Measurements from ENCODE around the gene CSTF2T.

CSTF2T gene

GRCh38 chr10:51699475-51700227 is at the start of gene CSTF2T:
Gene CSTF2T (minus strand): TSS chr10:51699595. CDS start chr10:51699549, 46 bp downstream.
- DNase-seq, result peak; percentile 90 to 91

- DNase-seq, result no peak
These were observed 49.6 kb upstream of the CSTF2T start for GRCh38 chr10:51748959-51749358.

- DNase-seq, result no peak
These were observed 47.8 kb upstream of the CSTF2T start for GRCh38 chr10:51747216-51747615.

DNA sequence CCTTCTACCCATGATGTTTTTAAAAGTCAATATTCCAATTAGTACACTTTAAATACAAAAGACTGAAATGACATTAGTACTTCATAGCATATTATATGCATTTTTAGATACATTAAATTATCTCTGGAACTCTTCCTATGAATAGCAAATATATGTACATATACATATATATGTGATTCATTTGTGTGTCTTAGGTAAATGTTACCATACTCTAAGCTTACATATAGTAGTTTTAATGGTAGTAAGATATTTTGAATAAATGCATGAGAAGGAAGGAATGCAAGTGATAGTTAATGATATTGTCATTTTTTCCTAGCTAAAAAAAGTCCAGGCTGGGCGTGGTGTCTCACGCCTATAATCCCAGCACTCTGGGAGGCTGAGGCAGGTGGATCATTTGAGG is 46.0 kb upstream of the CSTF2T start:
- no peak for DNase-seq

- DNase-seq, result no peak
These were observed 45.0 kb upstream of the CSTF2T start for GRCh38 chr10:51744235-51745000.

- no peak for DNase-seq
These were observed 43.8 kb upstream of the CSTF2T start for GRCh38 chr10:51743146-51743545.

DNA sequence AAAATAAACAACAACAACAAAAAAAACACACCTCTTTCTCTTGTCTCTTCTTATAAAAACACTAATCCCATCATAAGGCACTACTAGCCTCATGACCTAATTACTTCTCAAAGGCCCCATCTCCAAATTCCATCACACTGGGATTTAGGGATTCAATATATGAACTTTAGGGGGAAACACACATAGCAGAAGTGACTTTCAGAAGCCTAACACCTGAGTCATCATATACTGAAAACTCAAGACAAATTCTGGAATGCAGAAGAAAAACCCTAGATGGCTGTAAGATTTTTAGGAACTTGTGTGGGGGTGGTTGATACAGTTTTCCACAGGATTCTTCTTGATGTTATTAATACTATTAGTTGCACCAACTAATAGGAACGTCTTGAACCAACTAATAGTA is 33.7 kb upstream of the CSTF2T start:
- no peak for DNase-seq

DNA sequence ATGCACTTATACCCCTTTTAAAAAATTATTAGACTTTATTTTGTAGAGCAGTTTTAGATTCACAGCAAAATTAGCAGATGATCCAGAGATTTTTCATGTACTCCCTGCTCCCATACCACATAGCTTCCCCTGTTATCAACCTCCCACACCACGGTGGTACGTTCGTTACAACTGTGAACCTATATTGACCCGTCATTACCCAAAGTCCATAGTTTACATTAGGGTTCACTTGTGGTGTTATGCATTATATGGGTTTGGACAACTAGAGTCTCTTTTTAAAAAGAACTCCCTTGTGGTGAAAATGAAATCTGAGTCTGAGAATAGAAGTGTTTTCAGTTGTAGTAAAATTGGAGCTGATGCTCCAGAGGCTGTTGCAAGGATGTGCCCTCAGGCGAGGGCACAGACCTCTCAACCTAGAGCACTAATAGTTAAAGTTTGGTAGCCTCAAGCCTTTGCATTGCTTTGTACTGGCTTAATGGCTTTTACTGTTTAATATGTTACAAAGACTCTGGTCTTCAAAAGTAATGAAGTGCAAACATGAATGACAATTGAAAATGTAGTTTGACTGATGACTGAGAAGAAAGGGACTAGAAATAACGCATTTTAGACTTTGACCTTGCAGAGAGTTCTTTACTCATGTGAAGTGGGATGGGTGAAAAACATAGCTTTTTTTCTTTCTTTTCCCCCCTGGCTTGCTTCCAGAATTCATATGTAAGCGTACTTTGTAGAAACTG is 30.6 kb upstream of the CSTF2T start:
- DNase-seq, result no peak

DNA sequence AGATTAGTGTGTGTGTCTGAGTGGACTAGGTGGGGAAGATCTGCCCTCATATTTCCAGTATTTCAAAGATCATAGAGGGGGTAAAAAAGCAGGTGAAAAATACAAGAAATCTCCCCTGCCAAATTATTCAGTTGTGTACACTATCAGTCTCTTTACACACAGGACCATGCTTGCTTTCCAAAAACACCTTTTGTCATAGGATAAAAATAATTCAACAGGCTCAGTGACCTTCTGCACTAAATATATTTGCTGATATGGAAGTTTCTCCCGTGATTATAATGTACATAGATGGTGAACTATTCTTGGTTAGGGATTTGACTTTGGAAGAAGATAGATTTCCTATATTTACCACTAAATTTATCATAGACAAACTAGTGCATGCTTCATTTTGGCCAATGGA is 24.6 kb upstream of the CSTF2T start:
- DNase-seq, result no peak

DNA sequence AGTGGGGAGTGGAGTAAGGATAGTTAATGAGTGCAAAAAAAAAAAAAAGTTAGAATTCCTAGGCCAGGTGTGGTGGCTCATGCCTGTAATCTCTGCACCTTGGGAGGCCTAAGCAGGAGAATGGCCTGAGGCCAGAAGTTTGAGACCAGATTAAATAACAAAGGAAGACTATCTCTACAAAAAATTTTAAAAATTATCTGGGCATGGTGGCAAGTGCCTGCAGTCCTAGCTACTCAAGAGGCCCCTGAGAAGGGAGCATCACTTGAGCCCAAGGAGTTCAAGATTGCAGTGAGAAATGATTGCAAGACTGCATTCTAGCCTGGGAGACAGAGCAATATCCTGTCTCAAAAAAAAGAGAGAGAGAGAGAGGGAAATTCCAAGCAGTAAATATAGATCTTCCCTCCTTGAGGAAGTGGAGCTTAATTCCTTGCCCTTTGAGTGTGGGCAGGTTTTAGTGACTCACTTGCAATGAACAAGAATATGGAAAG is 19.5 kb upstream of the CSTF2T start:
- no peak for DNase-seq

DNA sequence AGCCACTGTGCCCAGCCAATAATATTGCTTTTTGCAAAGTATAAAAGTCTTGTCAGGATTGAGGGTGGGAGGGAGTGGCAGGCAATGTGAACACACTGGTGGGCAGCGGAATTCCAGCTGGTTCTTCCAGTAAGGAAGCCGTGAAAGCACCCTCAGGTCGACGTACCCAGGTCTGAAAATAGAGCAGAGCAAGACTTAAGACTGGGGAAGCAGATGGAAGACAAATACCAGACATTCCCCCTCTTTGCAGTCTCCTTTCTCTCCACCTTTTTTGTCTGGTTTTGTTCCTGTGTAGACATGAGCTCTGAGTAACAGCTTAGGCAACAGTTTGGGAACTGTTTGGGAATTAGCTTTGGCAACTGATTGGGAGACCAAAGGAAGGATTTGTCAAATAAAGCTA is 17.6 kb upstream of the CSTF2T start:
- DNase-seq, result no peak

GRCh38 chr10:51711519-51711891 is 12.1 kb upstream of the CSTF2T start:
- no peak for DNase-seq

DNA sequence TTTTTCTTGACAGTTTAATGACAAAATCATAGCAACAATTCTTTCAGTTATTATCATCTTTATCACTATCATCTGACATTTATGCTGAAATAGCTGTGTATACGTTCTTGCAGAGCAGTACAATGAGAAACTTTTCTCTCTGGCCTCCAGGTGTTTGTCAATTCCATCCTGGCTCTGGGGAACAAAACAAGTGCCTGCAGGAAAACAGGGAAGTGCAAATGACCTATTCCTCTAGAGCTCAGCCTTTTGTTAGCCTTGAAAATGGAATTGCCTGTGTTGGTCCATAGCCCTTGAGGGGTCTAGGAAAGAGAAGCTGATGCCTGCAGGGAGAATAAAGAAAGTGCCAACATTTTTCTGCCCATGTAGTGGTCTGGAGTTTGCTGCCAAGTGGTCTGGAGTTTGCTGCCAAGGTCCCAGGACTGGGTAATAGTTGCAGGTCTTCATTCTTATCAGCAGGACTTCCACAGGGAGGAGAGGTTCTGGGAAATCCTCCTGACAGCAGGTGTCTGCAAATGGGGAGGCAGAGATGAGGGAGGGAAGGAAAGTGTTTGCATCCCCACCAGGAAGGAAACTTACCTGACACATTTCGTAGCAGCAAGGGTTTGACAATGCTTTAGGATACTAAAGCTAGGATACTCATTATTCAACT is 10.1 kb upstream of the CSTF2T start:
- no peak for DNase-seq

GRCh38 chr10:51708609-51709008 is 9.2 kb upstream of the CSTF2T start:
- DNase-seq, result no peak

- no peak for DNase-seq
These were observed 8.5 kb upstream of the CSTF2T start for GRCh38 chr10:51707821-51708424.

- no peak for DNase-seq
These were observed 8.0 kb upstream of the CSTF2T start for GRCh38 chr10:51707392-51707791.

DNA sequence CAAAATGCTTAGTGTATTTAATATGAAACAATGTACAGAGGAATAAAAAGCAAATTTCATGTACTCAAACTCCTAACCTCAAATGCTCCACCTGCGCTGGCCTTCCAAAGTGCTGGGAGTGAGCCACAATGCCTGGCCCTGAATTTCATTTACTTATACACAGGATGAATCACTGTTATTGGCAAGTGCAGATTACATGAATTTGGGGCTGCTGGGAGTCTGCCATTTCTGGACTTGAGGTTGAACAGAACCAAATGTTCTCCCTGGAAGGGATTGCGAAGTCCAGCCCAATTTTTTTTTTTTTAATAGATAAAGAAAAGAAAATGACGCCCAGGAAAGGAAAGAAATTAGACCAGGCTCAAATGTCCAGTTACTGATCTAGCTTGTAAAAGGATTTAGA is 6.8 kb upstream of the CSTF2T start:
- DNase-seq, result no peak

- no peak for DNase-seq
These were observed 6.4 kb upstream of the CSTF2T start for GRCh38 chr10:51705774-51706173.

DNA sequence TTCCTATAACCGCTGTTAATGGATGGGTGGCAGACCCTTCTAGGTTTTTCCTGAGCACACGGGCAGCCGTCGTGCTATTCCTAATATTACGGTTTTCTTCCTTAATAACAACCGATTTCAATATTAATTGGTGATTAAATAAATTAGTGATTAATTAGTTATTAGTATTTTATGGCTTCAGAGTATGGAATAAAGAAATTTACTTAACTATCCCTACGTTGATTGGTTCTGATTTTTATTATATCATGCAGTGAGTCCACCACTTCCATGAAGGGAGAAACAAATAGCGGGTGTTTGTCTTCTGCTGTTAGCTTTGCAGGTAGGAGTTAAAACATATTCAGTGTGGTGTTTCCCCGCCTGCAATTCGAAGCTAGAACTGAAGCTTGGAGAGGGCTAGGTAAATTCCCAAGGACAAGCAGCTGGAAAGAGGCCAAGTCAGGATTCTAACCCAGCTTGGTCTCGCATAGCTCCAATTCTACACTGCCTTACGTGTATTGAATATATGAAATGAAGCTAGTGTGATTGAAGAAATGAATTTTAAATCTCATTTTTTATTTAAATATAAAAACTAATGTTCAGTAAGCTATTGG is 928 bp upstream of the CSTF2T start:
- DNase-seq, result no peak

DNA sequence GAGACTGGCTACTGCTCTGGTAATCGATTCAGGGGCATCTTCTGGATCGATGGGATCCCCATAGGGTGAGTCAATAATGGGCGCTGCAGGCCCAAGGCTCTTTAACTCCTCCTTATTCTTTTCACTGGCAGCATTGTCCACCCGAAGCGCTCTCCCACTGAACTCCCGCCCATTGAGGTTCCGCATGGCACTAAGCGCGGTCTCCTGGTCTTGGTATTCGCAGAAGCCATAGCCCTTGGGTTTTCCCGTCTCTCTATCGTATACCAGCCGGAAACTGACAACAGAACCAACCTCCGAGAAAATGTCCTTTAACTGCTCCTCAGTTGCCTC is 285 bp downstream of the CSTF2T start:
- DNase-seq, result no peak

GRCh38 chr10:51698473-51699063 is 827 bp downstream of the CSTF2T start:
- DNase-seq, result no peak

DNA sequence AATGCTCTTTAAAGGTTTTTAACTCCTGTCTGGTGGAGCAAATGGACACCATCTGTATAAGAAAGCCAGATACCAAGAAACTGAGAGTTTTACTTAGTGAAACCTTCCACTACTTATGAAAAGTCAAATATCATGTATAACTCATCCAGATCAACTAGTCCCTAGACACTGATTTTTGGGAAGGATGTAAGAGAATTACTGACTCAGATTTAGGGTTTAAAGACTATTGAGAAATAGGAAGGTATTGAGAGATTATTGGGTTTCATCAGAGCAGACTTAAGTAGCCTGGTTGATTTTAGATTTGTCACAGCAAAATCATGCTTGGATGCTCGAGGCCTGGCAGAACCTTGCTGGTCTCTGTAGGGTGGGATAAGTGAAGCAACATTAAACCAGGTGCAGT is 3.1 kb downstream of the CSTF2T start:
- no peak for DNase-seq

Measured in hippocampal formation (tissue), 2 donors.